Sigmoid colon (tissue), 7 donors: Measurements from ENCODE around the gene C19orf25. TPM values are rescaled to one million over a fixed set of nuclear protein-coding genes. Genes with fewer than 3 reads are reported as not detected.

Experiments
- DNase-seq: peaks from one replicate; pipeline ENCODE4 v3.0.0-alpha.2; 2019
- H3K27ac ChIP-seq, 4 donors: fragments of 200-600 bp; sonication (generic); one replicate each; pipeline ENCODE4 v1.5.1; 2016 to 2019; ENCODE audit warnings: mild to moderate bottlenecking in 1 of 4
- H3K27me3 ChIP-seq, 3 donors: fragments of 200-600 bp; sonication (generic); one replicate each; pipeline ENCODE4 v1.5.1; 2019; ENCODE audit warnings: mild to moderate bottlenecking in 1 of 3
- H3K36me3 ChIP-seq, 4 donors: fragments of 200-600 bp; sonication (generic); one replicate each; pipeline ENCODE4 v1.5.1; 2016 to 2019
- H3K4me1 ChIP-seq, 4 donors: fragments of 200-600 bp; sonication (generic); one replicate each; pipeline ENCODE4 v1.5.1; 2017 to 2019
- H3K4me3 ChIP-seq, 4 donors: fragments of 200-600 bp; sonication (generic); one replicate each; pipeline ENCODE4 v1.5.1; 2017 to 2019; ENCODE audit warnings: mild to moderate bottlenecking in 2 of 4, moderate library complexity in 1 of 4
- H3K9me3 ChIP-seq, 4 donors: fragments of 200-600 bp in 3 of 4; sonication (generic) in 3 of 4; one replicate each; pipeline versions ENCODE4 v1.5.1 to v1.6.1; 2013 to 2019
- EP300 ChIP-seq, 4 donors: sonication (generic); formaldehyde crosslinking; IDR thresholded peaks; one replicate each; pipeline ENCODE4 v1.6.1; 2017; ENCODE audit warnings: antibody characterized with exemption in 4 of 4
- POLR2A ChIP-seq, 2 donors: fragments of 450-650 bp; IDR thresholded peaks; one replicate each; pipeline ENCODE4 v1.6.1; 2016; ENCODE audit warnings: antibody characterized with exemption in 2 of 2, mild to moderate bottlenecking in 2 of 2, moderate library complexity in 2 of 2
- POLR2AphosphoS5 ChIP-seq, 4 donors: sonication (generic); formaldehyde crosslinking; IDR thresholded peaks; one replicate each; pipeline ENCODE4 v1.6.1; 2017; ENCODE audit warnings: antibody characterized with exemption in 4 of 4
- WGBS, 2 donors: extraction: QIAGEN DNeasy Blood & Tissue Kit; methylation state at CpG; one replicate each; pipeline ENCODE4 v1.1.7; 2013; 5-methylcytosine and 5-hydroxymethylcytosine counted together
- intact Hi-C: fragments of 100-400 bp; cut with DNase I; formaldehyde crosslinking; loops from one replicate; pipeline ENCODE4 v1.15.1; 2023
- polyA plus RNA-seq, 3 donors: library from polyadenylated mRNA; stranded (reverse); fragments of 200-250 nt; gene quantifications; one replicate each; pipeline ENCODE4 v1.2.3, GENCODE V29; 2013
- total RNA-seq, 4 donors: library from RNA; depleted of rRNA; stranded (reverse); fragments of >200 nt; gene quantifications; one replicate each; pipeline ENCODE4 v1.1.0, GENCODE V29; 2016
- TF ChIP-seq, protein P1 (sequence below), 4 experiments: fragments of 450-650 bp in 3 of 4; fragments of 200-600 bp in 1 of 4; IDR thresholded peaks; one replicate each; pipeline ENCODE4 v1.5.1; 2016 to 2019; ENCODE audit warnings: antibody characterized with exemption in 4 of 4, mild to moderate bottlenecking in 3 of 4, moderate library complexity in 2 of 4
- donor health status: healthy with polysubstance abuse.
- donor health status: Bipolar disorder and iron deficiency.
- donor health status: healthy.

C19orf25 gene
- total and polyA plus RNA-seq, 7 donors = 19.6 to 51.5 (median 26.0) TPM

DNA sequence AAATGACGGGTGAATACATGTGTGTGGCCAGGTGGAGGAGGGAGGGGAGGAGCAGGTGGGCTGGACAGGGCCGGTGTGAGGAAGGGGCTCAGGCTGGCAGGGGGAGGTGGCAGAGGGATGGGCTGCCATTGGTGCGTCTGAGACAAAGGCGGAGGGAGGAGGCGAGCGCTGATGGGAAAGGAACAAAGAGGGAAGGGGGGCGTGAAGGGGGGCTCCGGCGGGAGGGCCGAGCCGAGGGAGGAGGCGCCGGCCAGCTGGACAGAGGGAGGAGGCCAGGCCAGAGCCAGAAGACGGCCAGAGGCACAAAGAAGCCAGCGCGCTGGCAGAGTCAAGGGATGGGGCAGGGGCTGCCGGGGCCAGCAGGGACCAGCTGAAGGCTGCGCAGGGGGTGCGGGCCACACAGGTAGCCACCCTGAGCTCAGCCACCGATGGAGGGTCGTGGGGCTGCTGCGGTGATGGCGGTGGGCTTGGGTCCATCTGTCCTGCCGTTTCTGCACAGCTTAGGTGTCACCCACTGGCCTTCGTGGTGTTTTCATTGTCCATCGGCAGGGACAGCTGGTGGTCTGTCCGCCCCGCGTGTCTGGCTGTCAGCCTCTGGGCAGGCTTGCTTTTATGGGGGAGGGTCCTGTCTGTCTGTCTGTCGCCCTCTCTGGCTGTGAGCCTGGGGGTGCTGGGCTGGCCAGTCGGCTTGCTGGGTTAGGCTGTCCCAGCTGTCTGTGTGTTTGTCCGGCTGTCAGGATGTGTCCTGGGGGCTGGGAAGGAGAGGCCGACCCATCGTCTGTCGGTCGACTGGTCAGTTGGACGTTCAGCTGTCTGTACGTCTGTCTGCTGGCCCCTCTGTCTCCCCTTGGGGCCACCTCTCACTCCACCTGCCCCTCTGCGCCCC is 26.9 kb downstream of the C19orf25 start:
- no peak for TF ChIP-seq EP300 (IDR thresholded peaks at IDR 0.05)
- TF ChIP-seq, protein P1, sequence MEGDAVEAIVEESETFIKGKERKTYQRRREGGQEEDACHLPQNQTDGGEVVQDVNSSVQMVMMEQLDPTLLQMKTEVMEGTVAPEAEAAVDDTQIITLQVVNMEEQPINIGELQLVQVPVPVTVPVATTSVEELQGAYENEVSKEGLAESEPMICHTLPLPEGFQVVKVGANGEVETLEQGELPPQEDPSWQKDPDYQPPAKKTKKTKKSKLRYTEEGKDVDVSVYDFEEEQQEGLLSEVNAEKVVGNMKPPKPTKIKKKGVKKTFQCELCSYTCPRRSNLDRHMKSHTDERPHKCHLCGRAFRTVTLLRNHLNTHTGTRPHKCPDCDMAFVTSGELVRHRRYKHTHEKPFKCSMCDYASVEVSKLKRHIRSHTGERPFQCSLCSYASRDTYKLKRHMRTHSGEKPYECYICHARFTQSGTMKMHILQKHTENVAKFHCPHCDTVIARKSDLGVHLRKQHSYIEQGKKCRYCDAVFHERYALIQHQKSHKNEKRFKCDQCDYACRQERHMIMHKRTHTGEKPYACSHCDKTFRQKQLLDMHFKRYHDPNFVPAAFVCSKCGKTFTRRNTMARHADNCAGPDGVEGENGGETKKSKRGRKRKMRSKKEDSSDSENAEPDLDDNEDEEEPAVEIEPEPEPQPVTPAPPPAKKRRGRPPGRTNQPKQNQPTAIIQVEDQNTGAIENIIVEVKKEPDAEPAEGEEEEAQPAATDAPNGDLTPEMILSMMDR (IDR thresholded peaks at IDR 0.05) = no peak
- TF ChIP-seq POLR2A (IDR thresholded peaks at IDR 0.05) = no peak
- no peak for TF ChIP-seq POLR2AphosphoS5 (IDR thresholded peaks at IDR 0.05)
- Histone ChIP-seq H3K27me3 (peaks cover 83 to 100% (median 98%) of the 10 kb centered on the region in 3 donors), H3K9me3 (no peaks in the 10 kb centered on the region), H3K4me3 (no peak overlapping the region), H3K4me1 (peaks cover 0 to 40% (median 30%) of the 10 kb centered on the region in 4 donors), H3K36me3 (no peaks in the 10 kb centered on the region), H3K27ac (no peak overlapping the region)
- intact Hi-C loops = loop anchor here (10.0 kb wide), 1 partner anchor 313 kb away; no protein-coding TSS in a partner anchor
- WGBS, 2 donors = 37 to 38% methylated on average over 39 of the region's 39 CpGs
- DNase-seq = no peak

DNA sequence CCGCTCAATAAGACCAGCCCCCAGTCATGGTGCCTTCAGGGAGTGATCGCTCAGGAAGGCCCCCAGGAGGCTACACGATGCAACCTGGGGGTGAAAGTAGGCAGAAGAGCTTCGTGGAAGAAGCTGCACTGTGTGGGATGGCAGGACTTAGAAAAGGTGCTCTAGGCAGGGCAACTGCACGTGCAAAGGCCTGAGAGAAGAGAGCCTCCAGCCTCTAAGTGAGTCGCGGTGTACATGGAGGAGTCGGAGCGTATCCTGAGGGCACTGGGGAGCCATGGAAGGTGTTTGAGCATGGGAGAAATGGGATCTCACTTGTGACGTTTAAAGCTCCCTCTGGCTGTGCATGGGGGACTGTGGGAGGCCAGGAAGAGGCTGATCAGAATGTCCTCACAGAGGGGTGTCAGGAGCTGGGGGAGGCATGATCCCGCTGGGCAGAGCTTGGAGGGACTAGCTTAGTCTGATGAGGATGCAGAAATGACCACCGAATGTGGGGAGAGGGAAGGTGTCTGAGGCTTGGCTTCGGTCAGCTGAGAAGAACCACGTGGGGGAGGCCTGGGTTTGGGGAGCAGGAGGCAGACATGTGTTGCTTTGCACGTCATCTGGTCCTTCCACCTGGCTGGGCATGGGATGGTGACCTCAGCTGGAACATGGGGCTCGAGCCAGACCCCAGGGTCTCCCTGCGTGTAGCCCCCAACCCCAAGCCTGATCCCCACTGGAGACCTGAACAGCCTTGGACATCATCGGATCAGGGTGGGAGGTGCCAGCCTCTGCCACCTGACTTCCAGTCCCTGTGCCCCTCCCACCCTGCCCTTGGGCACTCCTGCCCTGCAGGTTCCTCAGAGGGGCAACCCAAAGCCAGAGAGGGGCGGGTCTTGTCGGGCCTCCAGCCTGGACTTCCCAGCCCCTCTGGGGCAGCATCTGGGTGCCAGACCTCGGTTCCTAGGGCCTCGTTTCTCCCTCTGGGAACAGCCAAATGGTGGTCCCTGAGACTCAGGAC is 28.0 kb downstream of the C19orf25 start:
- TF ChIP-seq, protein P1 (IDR thresholded peaks at IDR 0.05) = no peak
- TF ChIP-seq POLR2AphosphoS5 (IDR thresholded peaks at IDR 0.05) (no peak), POLR2A (IDR thresholded peaks at IDR 0.05) (no peak), EP300 (IDR thresholded peaks at IDR 0.05) (no peak)
- DNase-seq = no peak
- Histone ChIP-seq H3K4me3 (no peak overlapping the region), H3K36me3 (no peaks in the 10 kb centered on the region), H3K4me1 (peaks cover 0 to 40% (median 32%) of the 10 kb centered on the region in 4 donors), H3K27ac (no peak overlapping the region), H3K9me3 (no peaks in the 10 kb centered on the region), H3K27me3 (peaks cover 83 to 100% (median 98%) of the 10 kb centered on the region in 3 donors)
- 51 to 58% methylated on average over 22 of the region's 22 CpGs for WGBS, 2 donors
- intact Hi-C loops = loop anchor here (10.0 kb wide), 1 partner anchor 314 kb away; no protein-coding TSS in a partner anchor

DNA sequence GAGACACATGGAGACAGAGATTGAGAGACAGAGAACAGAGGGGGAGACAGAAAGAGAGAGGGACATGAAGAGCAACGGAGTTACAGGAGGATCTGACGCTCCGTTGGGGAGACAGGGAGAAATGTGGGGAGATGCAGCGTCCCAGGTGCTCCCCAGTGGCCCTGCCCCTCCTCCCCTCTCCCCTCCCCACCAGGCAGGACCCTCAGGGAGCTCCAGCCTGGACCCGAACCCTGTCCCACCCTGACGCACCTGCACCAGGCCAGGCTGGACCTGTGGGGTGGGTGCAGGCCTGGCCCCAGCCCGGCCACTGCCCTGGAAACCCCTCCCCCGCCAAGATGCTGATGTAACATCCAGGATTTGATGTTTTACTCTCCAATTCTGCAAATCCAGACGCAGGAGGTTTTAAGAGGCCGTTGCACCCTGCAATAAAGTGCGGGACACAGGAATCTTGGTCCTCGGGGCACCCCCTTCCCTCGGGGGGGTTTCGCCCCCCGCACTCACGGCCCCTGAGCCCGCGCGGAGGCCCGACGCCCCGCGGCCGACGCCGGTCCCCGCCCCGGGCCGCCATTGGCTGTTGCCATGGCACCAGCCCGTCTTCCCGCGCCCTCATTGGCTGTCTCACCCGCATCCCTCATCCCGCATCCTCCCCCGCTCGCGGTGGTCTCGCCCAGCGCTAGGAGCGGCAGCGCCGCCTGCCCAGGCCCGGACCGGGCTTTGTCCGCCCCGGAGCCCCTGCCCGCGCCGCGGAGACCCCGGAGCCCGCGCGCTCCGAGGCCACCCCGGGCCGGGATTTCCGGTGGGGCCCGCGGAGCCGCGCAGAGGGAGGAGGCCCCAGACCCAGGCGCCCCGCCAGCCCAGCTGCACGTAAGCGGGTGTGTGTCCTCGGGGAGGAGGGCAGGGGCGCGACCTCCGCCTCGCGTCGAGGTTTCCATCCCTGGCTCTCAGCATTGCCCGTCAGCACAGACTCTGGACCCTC is 29.3 kb downstream of the C19orf25 start, which contains the start of gene APC2:
TSS of gene APC2 (plus strand) at position 655 of the 976 bp plus-strand sequence. CDS start 2,881 bp downstream, outside the sequence.
- no peak for TF ChIP-seq POLR2AphosphoS5 (IDR thresholded peaks at IDR 0.05)
- TF ChIP-seq, protein P1 (IDR thresholded peaks at IDR 0.05) = no peak
- TF ChIP-seq EP300 (IDR thresholded peaks at IDR 0.05) = no peak
- TF ChIP-seq POLR2A (IDR thresholded peaks at IDR 0.05) = no peak
- H3K4me3 ChIP-seq = no peak within 1 kb of the TSS
- H3K9me3 ChIP-seq = no peaks in the 10 kb centered on the region
- H3K4me1 ChIP-seq = peaks cover 0 to 41% (median 37%) of the 10 kb centered on the region in 4 donors
- H3K27me3 ChIP-seq = peaks cover 79 to 98% (median 94%) of the 10 kb centered on the region in 3 donors
- H3K27ac ChIP-seq = no peak within 1 kb of the TSS
- WGBS, 2 donors = 5 to 11% methylated on average over 74 of the region's 74 CpGs
- DNase-seq = no peak
- intact Hi-C loops = loop anchor here (5.0 to 10.0 kb wide), 2 partner anchors 58 to 315 kb away; no protein-coding TSS in a partner anchor
- H3K36me3 ChIP-seq = no peaks in the 10 kb centered on the region
